NCI-H2196 treated with DMSO at 0.1 percent for 48 hours (cell line): ENCODE measurements around the gene ZNF655.

Experiments used
- DNase-seq: peaks from one replicate; lab custom pipeline; 2025; ENCODE audit not compliant: unreplicated experiment; lab: John Stamatoyannopoulos, UW

The ZNF655 gene

DNA sequence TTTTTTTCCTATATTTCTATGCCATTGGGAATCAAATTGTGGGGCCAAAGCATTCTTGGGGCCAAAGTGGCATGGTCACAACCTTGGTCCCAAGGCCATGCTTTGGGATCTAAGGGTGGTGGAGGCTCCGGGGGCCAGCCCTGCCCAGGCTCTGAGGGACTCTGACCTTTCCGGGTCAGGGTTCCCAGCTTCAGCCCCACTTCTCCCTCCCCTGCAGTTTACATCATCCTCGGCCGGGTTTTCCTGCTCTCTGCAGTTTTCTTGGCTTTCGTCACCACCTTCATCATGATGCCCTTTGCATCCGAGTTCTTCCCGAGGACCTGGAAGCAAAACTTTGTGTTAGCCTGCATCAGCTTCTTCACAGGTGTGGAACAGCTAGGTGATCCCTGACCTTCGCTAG, 48.1 kb downstream of the ZNF655 start:
- DNase-seq = no peak

GRCh38 chr7:99607548-99607947, 49.1 kb downstream of the ZNF655 start:
- no peak for DNase-seq

GRCh38 chr7:99614495-99614894, 56.1 kb downstream of the ZNF655 start:
- no peak for DNase-seq

GRCh38 chr7:99615989-99616358, 57.5 kb downstream of the ZNF655 start:
- DNase-seq = no peak

GRCh38 chr7:99616359-99617191, 58.1 kb downstream of the ZNF655 start, which contains the start of gene ZSCAN25:
TSS of gene ZSCAN25 (plus strand) at chr7:99616946. CDS start at chr7:99619607, 2,661 bp downstream.
- peak; percentile 80 for DNase-seq

- DNase-seq = no peak
Observed at GRCh38 chr7:99617192-99617781, 58.8 kb downstream of the ZNF655 start.

- DNase-seq = no peak
Observed at GRCh38 chr7:99618726-99619125, 60.3 kb downstream of the ZNF655 start.

- no peak for DNase-seq
Observed at GRCh38 chr7:99619571-99620130, 61.2 kb downstream of the ZNF655 start.

DNA sequence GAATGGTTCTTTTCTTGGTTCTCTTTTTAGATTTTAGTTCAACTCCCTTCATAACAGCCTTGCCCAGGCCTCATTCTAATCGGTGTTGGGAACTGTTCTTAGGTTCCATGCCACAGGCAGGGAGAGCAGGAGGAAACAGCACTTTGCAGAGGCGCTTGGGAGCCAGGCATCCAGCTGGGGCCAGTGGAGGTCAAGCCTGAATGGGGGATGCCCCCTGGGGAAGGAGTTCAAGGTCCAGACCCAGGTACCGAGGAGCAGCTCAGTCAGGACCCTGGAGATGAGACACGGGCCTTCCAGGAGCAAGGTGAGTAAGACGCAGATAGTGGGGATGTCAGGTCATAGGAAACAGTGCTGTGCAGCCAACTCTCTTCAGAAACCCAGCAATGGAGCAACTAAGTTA, 62.8 kb downstream of the ZNF655 start:
- no peak for DNase-seq

DNA sequence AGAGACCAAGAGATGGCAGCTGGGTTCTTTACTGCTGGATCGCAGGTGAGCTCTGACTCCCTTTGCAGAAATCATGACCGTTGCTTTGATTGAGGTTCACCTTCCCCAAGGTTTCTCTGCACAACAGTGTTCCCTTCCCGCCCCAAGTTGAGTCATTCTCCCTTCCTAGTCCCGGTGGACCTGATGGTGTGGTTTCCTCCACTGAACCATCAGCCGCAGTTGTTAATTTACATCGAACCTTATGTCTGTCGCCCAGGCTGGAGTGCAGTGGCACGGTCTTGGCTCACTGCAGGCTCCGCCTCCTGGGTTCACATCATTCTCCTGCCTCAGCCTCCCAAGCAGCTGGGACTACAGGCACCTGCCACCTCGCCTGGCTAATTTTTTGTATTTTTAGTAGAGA, 64.2 kb downstream of the ZNF655 start:
- no peak for DNase-seq

GRCh38 chr7:99623091-99623693, 64.8 kb downstream of the ZNF655 start:
- DNase-seq = no peak

DNA sequence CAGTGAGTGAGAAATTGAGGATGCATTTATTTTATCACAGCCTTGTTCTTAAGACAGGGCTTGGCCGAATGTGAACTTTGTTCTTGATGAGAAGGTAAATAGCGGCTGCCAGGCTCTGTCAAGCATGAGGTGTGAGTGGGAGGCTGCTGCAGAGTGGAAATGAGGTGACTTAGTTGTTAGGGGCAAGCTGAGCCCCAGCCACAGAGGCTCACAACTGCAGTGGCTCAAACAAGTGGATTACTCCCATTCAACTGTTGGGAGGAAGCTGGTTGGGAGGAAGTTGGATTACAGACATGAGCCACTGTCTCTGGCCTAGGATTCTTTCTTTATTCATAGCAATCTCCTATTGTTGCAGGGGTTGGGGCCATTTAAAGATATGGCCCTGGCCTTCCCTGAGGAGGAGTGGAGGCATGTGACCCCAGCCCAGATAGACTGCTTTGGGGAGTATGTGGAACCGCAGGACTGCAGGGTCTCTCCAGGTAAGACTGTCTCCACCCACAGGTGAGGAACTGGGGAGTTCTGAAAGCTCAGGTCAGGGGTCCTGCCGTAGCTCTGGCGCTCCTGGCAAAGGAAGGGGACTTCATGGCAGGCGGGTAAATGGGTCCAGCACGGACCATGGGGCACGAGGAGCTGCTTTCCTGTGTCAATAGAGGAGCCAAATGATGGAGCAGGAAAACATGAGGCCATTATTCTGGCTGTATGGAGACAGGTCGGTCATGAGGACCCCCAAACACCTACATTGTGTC, 65.4 kb downstream of the ZNF655 start:
- no peak for DNase-seq

- DNase-seq = no peak
Observed at GRCh38 chr7:99624484-99624883, 66.0 kb downstream of the ZNF655 start.

- DNase-seq = no peak
Observed at GRCh38 chr7:99625321-99625720, 66.9 kb downstream of the ZNF655 start.

DNA sequence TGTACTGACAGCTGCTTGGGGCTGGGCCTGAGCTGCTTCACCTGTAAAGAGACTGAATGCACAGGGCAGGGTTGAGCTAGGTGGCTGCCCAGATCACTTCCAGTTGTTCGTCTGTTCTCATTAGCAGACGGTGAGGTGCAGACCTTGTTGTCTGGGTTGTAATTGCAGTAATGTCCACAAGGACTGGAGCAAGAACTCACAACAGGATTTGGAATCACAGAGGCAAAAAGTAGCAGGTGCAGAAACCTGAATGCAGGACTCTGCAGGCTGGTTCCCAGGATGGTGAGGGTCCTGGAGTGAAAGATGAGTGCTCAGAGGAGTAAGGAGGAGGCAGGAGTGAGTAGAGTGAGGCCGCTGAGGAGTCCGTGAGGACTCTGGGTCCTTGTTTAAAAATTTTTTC, 67.5 kb downstream of the ZNF655 start:
- DNase-seq = no peak
